ENCODE data around the gene STAMBPL1. TPM values are rescaled to one million over a fixed set of nuclear protein-coding genes. Genes with fewer than 3 reads are reported as not detected.
"Not testable (repeated sequence)": the region's sequence is repeated elsewhere in the genome, so short reads cannot be mapped to it uniquely, and the experiment has no call there.

The STAMBPL1 gene
- polyA plus RNA-seq, 3 donors: 1.5 to 1.8 (median 1.6) TPM

GRCh38 chr10:88851706-88852105 lies 28.3 kb upstream of the STAMBPL1 start, which contains the start of gene ANKRD22:
ANKRD22 (minus strand) TSS chr10:88851844; CDS start chr10:88851607, 237 bp downstream.
- peak in 4 of 11 donors; percentile 8 to 22 (median 12) for DNase-seq (ENCODE audit: extremely low read depth in 1 of 11, low read depth in 9 of 11, low spot score in 4 of 11)

- no peak for DNase-seq (ENCODE audit: extremely low read depth in 1 of 11, low read depth in 9 of 11, low spot score in 4 of 11)
Observed at GRCh38 chr10:88852327-88852726, 27.7 kb upstream of the STAMBPL1 start.

DNA sequence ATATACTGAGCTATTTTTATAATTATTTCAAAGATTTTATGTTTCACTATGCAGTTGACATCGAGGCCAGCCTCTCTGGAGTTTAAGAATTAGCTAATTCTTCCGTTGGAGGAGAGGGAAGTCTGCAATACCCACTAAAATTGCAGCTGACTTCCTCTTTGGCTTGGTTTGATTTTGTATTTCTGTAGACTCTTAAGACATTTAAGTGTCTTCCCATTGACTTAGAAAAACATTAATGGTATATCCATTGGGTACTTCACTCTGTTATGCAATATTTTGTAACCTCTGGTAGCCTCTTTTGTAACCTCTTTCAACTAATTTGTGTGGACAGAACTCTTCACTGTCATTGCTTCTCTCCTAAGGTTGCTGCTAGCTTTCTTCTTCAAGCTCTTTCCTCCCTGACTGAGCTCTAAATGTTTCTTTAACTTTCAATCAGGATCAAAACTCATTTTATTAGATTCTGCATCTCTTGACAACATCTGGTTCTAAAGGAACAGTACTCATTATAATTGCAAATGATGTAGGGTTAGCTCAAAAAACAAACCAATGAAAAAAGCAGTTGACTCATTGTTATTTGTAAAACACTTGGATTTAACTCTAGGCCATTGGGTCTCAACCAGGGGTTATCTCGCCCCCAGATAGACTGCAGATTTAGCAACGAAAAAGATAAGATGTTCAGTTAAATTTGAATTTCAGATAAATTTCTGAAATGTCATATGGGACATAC lies 26.7 kb upstream of the STAMBPL1 start:
- DNase-seq (ENCODE audit: extremely low read depth in 1 of 11, low read depth in 9 of 11, low spot score in 4 of 11): no peak

GRCh38 chr10:88854684-88855083 lies 25.4 kb upstream of the STAMBPL1 start:
- no peak for DNase-seq (ENCODE audit: extremely low read depth in 1 of 11, low read depth in 9 of 11, low spot score in 4 of 11)

DNA sequence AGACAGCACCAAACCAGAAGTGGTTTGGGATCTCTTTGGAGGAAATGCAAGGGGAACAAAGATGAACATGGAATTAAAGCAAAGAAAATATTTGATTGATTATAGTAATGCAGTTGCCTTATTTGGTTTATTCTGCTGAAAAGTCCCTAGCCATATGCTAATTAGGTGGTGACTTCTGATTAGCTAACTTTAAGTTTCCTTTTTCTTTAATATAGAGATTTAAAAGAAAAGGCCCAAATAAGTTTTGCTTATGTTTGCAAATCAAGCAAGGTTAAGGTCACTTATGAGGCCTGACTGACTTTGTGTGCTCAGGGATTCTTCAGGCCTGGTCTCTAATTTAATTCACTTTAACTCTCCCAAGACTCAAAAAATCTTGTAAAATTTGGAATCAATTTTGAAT lies 22.2 kb upstream of the STAMBPL1 start:
- no peak for DNase-seq (ENCODE audit: extremely low read depth in 1 of 11, low read depth in 9 of 11, low spot score in 4 of 11)

DNA sequence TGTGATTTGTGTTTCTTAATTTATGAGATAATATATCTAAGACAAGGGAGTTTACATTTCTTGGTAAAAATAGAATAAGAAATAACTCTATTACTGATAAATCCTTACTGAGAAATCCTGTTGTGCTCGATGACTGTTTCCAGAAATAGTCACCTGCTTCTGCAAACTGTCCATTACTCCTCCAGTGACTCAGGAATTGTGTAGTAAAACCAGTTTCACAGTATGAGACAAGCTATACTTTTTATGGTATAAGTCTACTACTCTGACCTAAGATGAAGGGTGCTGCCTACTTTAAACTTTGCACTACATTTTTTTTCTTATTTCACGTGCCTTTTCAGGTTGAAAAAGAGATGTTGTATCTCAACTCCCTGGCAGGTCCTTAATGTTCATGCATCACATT lies 21.6 kb upstream of the STAMBPL1 start:
- no peak for DNase-seq (ENCODE audit: extremely low read depth in 1 of 11, low read depth in 9 of 11, low spot score in 4 of 11)

DNA sequence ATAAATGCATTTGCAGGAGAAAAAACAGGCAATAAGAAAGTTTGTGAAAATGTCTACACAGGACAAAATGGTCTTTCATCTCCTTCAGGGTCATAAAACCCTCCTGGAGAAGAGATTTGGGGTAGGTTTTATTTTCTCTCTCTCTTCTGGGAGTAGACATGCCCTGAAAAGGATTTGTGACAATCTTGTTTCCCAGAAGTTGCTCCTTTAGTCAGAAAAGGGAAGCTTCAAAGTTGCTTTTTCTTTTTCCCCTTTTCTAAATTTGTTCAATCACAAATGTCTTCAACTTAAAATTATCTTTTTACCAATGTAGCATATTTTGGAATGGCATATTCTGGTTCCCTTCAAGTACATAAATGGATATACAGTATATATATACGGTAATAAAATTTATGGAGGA lies 19.0 kb upstream of the STAMBPL1 start:
- no peak for DNase-seq (ENCODE audit: extremely low read depth in 1 of 11, low read depth in 9 of 11, low spot score in 4 of 11)

- DNase-seq (ENCODE audit: extremely low read depth in 1 of 11, low read depth in 9 of 11, low spot score in 4 of 11): no peak
Observed at GRCh38 chr10:88865281-88865876, 14.7 kb upstream of the STAMBPL1 start.

DNA sequence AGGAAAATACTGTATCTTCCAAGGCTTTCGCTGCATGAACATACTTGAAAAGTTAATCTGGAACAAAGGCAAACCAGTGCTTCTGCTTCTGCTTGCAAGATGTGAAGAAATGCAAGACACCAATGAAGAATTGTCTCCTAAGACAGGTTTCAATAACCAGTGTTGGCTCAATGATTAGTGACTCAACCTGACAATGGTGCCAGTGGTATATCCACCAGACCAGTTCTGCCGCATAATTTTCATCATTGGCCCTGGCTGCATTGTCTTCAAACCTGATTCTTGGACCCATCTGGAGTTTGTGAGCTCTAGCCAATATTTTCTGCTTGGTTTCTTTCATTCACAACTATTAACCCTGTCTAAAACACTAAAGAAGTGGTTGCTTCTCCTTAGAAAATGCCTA lies 13.6 kb upstream of the STAMBPL1 start:
- DNase-seq (ENCODE audit: extremely low read depth in 1 of 11, low read depth in 9 of 11, low spot score in 4 of 11): no peak

DNA sequence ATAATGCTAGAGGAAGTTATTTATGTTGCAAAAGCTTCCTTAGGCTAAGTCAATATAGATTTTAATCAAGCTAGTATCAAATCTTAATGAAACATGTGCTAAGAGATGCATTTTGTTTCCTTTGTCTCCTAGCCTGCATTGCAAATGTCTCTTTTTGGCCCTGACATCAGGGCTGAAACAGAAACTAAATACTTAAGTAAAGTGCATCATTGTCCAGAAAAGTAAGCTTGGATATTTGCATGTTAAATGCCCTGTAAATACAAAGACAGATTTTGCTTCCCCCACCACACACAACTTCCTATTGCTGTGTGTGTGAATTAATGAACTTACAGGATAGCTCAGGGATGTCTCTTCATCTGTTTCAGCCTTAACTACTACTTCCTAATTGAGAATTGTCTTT lies 10.0 kb upstream of the STAMBPL1 start:
- no peak for DNase-seq (ENCODE audit: extremely low read depth in 1 of 11, low read depth in 9 of 11, low spot score in 4 of 11)

DNA sequence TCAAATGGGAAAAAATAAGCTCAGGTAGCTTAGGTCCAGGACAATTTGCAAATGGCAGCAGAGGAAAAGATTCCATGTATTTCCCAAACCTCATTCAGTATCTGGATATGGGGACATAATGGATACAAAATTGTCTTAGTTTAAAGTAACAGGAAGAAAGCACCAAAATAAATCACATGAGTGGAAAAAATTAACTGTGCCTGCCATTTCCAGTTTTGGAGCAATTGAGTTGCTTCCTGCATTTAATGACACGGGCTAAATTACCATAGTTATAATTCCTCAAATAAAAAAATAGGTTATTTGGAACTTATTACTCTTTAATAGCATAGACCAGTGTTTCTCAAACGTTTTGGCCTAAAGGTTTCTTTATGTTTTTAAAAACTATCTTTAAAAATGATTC lies 6.3 kb upstream of the STAMBPL1 start:
- no peak for DNase-seq (ENCODE audit: extremely low read depth in 1 of 11, low read depth in 9 of 11, low spot score in 4 of 11)

GRCh38 chr10:88874281-88874680 lies 5.8 kb upstream of the STAMBPL1 start:
- no peak for DNase-seq (ENCODE audit: extremely low read depth in 1 of 11, low read depth in 9 of 11, low spot score in 4 of 11)

DNA sequence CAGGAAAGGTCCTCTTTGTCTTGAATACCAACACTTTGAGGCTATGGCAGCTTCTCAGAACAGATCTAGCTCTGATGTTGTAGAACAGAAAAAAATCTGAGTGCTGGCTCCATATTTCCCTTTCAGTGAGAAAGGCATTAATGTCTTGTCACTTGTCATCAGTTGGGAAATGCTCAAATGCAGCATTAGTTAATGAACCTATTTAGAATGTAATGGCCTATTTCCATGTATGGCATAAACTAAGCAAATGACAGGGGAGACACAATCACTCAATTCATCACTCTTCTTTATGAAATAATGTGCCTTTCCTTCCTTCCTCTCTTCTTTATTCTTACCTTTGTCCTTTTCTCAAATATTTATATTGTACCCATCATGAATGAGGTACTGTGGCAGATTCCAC lies 5.0 kb upstream of the STAMBPL1 start:
- DNase-seq (ENCODE audit: extremely low read depth in 1 of 11, low read depth in 9 of 11, low spot score in 4 of 11): no peak

DNA sequence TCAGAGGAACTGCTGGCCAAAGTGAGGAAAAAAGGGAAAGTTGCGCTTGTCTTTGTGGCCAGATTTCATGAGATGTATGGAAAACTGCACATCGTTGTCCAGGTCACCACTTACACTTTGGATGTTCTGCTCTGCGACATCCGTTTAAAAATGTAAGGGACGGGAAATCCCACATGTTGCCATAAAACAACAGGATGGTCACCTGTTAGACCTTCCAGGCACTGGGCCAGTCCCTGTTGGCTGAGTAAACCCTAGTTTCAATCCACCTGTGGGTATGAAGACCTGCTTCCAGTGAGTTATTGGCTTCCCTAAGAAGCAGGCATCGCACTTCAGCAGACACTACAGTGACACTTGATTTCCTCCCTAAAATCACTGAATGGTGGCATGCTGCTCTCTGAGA lies 2.7 kb upstream of the STAMBPL1 start:
- no peak for DNase-seq (ENCODE audit: extremely low read depth in 1 of 11, low read depth in 9 of 11, low spot score in 4 of 11)

DNA sequence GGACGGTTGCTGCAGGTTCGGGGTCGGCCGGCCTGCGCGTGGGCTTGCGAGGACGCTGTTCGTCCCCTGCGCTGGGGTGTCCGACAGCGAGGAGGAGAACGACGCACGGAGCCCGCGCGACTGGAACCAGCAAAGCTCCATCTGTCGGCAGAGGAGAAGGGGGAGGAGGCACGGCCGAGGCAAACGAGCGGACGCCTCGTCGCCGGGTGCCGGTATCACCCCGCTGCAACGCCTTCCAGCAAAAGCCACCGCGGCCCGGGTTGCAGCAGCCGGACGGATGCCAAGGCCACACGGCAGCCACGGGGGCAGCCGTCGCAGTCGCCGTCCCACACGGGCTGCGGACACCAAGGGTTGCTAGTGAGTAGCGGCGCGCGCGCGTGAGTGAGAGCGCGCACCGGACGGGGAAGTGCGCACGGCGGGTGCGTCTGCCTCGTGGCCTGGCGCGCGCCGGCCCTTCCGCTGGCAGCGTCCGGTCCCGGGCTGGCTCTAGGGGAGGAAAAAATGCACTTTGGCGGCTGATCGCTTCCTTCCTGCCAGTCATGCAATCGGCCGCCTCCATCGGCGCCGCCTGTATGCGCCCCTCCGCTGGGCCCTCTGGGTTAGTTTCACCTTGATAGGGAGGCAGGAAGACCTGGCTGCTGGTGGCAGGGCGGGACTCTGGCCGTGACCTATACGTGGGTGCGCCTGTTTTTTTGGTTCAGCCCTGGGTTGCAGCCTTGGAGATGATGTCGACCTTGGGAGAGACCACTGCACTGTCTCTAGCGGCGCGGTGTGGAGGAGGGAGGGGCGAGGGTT lies 434 bp downstream of the STAMBPL1 start:
- DNase-seq (ENCODE audit: extremely low read depth in 1 of 11, low read depth in 9 of 11, low spot score in 4 of 11): peak; percentile 30 to 75 (median 60)

GRCh38 chr10:88881320-88881719 lies 1.3 kb downstream of the STAMBPL1 start:
- no peak for DNase-seq (ENCODE audit: extremely low read depth in 1 of 11, low read depth in 9 of 11, low spot score in 4 of 11)

DNA sequence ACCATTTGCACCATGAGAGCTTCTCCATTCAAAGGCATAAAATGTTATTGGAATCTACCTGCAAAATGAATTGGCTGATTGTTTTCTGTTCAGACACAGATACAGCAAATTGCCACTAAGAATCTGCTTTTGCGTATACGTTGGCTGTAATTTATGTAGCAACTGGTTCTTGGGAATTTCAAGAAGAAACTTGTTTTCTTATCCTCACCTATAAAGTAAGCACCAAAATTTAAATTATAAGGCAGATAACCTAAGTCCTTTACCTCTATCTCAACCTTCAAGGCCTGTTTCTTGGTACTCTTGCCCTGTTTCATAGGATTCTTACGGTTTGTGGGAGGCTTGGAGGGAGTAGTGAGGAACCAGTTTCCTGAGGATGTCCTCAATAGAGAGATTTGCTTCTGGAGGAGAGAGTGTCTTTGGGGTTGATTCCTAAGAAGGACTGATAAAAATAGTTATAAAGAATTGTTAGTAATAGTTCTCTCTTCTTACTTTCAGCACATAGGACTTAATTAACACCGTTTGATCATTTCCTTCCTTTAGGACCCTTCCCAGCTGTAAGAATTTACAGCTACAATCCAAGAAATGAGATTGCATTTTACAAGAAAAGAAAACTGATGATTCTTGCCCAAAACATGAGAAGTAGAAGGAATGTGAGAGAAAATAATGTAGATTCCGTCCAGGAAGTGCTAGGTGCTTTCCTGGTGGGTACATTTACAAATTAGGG lies 2.0 kb downstream of the STAMBPL1 start:
- DNase-seq (ENCODE audit: extremely low read depth in 1 of 11, low read depth in 9 of 11, low spot score in 4 of 11): no peak

GRCh38 chr10:88882646-88883447 lies 2.8 kb downstream of the STAMBPL1 start:
- DNase-seq (ENCODE audit: extremely low read depth in 1 of 11, low read depth in 9 of 11, low spot score in 4 of 11): not testable (repeated sequence)

DNA sequence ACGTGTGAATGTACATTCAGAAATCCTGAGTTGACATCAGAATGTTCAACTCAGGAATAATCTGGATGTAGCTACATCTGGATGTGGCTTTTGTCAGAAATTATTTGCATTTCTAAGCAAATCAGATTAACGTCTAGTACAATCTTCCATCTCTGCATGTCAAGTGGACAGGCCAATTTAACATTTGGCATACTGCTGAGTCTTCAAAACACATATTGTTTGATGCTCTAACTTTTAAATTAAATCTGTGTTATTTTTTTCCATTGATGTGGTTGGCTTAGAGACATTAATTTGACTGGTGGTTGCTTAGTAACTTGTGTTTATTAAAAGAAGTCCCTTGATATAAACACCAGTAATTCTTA lies 3.4 kb downstream of the STAMBPL1 start:
- DNase-seq (ENCODE audit: extremely low read depth in 1 of 11, low read depth in 9 of 11, low spot score in 4 of 11): no peak
